Tibial nerve (tissue), 4 donors: Measurements from ENCODE around the gene APP. TPM values are rescaled to one million over a fixed set of nuclear protein-coding genes. Genes with fewer than 3 reads are reported as not detected.

Experiments
- DNase-seq, 2 donors: peaks; one replicate each; pipeline ENCODE4 v3.0.0-alpha.2; 2019; ENCODE audit warnings: low spot score in 2 of 2
- H3K27ac ChIP-seq, 4 donors: fragments of 200-600 bp; sonication (generic) in 3 of 4; one replicate each; pipeline ENCODE4 v1.5.1; 2017 to 2019; ENCODE audit warnings: mild to moderate bottlenecking in 1 of 4
- H3K27me3 ChIP-seq, 2 donors: fragments of 200-600 bp; sonication (generic) in 1 of 2; one replicate each; pipeline versions ENCODE4 v1.5.1 to v1.6.0; 2017 to 2019
- H3K36me3 ChIP-seq, 3 donors: fragments of 200-600 bp; sonication (generic); one replicate each; pipeline ENCODE4 v1.5.1; 2018 to 2019
- H3K4me1 ChIP-seq, 4 donors: fragments of 200-600 bp; sonication (generic) in 3 of 4; one replicate each; pipeline ENCODE4 v1.5.1; 2017 to 2019
- H3K4me3 ChIP-seq, 4 donors: fragments of 200-600 bp; sonication (generic) in 3 of 4; one replicate each; pipeline ENCODE4 v1.5.1; 2017 to 2019; ENCODE audit warnings: mild to moderate bottlenecking in 1 of 4, moderate library complexity in 1 of 4
- H3K9me3 ChIP-seq, 4 donors: fragments of 200-600 bp; sonication (generic) in 3 of 4; one replicate each; pipeline ENCODE4 v1.5.1; 2017 to 2019
- CTCF ChIP-seq, 5 experiments: fragments of 200-600 bp in 3 of 5; fragments of 450-650 bp in 2 of 5; sonication (generic) in 3 of 5; IDR thresholded peaks; one replicate each; pipeline ENCODE4 v1.5.1; 2016 to 2019; ENCODE audit warnings: antibody characterized with exemption in 5 of 5, mild to moderate bottlenecking in 3 of 5, moderate library complexity in 2 of 5
- EP300 ChIP-seq, 2 donors: sonication (generic); formaldehyde crosslinking; IDR thresholded peaks; one replicate each; pipeline ENCODE4 v1.6.1; 2017; ENCODE audit warnings: antibody characterized with exemption in 2 of 2, mild to moderate bottlenecking in 1 of 2
- POLR2A ChIP-seq, 2 donors: fragments of 450-650 bp; IDR thresholded peaks; one replicate each; pipeline ENCODE4 v1.6.1; 2017; ENCODE audit warnings: antibody characterized with exemption in 2 of 2, mild to moderate bottlenecking in 2 of 2, moderate library complexity in 2 of 2
- WGBS, 2 donors: methylation state at CpG; one replicate each; pipeline ENCODE4 v1.1.5; 2018; 5-methylcytosine and 5-hydroxymethylcytosine counted together
- total RNA-seq, 4 donors: library from RNA; depleted of rRNA; stranded (reverse); fragments of >200 nt; gene quantifications; one replicate each; pipeline ENCODE4 v1.1.0, GENCODE V29; 2016

APP gene
- total RNA-seq, 4 donors from 2014 or later = 271 to 327 (median 293) TPM

DNA sequence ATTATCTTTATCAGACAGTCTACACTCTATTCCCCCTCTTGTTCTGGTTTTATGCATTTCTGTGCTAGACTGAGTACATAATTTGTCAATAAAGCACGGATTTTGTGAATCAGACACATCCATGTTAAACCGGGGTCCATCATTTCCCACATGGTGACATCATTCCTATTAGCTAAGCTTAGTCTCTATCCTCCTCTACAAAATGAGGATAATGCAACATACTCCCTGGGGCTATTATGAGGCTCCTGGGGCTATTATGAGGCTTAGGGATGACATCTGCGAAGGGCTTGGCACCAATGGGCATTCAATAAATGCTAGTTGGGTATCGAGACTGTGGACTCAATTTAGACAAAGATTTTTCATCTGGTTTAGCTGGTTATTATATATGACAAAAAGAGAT lies 25.1 kb upstream of the APP start:
- H3K36me3 ChIP-seq = no peaks in the 10 kb centered on the region
- H3K4me3 ChIP-seq = no peak overlapping the region
- 80 to 95% methylated on average over 4 of the region's 4 CpGs for WGBS, 2 donors
- TF ChIP-seq CTCF (IDR thresholded peaks at IDR 0.05) (no peak), EP300 (IDR thresholded peaks at IDR 0.05) (no peak), POLR2A (IDR thresholded peaks at IDR 0.05) (no peak)
- H3K9me3 ChIP-seq = no peaks in the 10 kb centered on the region
- H3K4me1 ChIP-seq = peaks cover 0 to 4% (median 0%) of the 10 kb centered on the region in 4 donors
- H3K27me3 ChIP-seq = no peaks in the 10 kb centered on the region
- H3K27ac ChIP-seq = no peak overlapping the region
- DNase-seq = no peak

DNA sequence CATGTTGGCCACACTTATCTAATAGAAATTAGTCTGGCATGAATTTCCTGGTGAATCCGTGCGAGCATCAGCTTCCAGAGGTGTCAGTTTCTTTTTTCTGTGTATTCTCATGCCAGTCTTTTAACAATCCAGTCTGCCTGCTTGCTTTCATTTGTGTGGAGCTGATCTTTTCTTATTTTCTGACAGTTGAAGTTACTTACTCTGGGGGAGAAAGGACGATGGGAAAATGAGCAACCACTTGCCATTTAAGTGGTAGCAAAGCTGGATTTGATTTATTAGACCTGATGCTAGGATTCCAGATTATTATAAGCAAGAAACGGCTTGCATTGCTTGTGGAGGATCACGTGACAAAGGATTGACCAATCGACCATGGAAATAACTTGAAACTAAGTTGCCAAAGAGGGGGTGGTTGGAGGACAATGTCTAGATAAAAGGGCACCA lies 24.3 kb upstream of the APP start:
- H3K36me3 ChIP-seq = no peaks in the 10 kb centered on the region
- no peaks in the 10 kb centered on the region for H3K27me3 ChIP-seq
- H3K4me1 ChIP-seq = peaks cover 0 to 4% (median 0%) of the 10 kb centered on the region in 4 donors
- no peak for TF ChIP-seq POLR2A (IDR thresholded peaks at IDR 0.05)
- TF ChIP-seq CTCF (IDR thresholded peaks at IDR 0.05) = no peak
- TF ChIP-seq EP300 (IDR thresholded peaks at IDR 0.05) = no peak
- DNase-seq = no peak
- no peak overlapping the region for H3K4me3 ChIP-seq
- WGBS, 2 donors = 66 to 67% methylated on average over 6 of the region's 6 CpGs
- H3K9me3 ChIP-seq = no peaks in the 10 kb centered on the region
- H3K27ac ChIP-seq = no peak overlapping the region

- TF ChIP-seq CTCF (IDR thresholded peaks at IDR 0.05) (no peak), POLR2A (IDR thresholded peaks at IDR 0.05) (no peak), EP300 (IDR thresholded peaks at IDR 0.05) (no peak)
- H3K4me1 ChIP-seq = peaks cover 0 to 4% (median 0%) of the 10 kb centered on the region in 4 donors
- no peak for DNase-seq
- no peaks in the 10 kb centered on the region for H3K9me3 ChIP-seq
- H3K27me3 ChIP-seq = no peaks in the 10 kb centered on the region
- no peak overlapping the region for H3K4me3 ChIP-seq
- WGBS, 2 donors = 83 to 86% methylated on average over 3 of the region's 3 CpGs
- H3K36me3 ChIP-seq = no peaks in the 10 kb centered on the region
- no peak overlapping the region for H3K27ac ChIP-seq
Measured at GRCh38 chr21:26194326-26194725, 23.8 kb upstream of the APP start.

- Histone ChIP-seq H3K36me3 (no peaks in the 10 kb centered on the region), H3K4me1 (peaks cover 0 to 4% (median 0%) of the 10 kb centered on the region in 4 donors), H3K4me3 (no peak overlapping the region), H3K9me3 (no peaks in the 10 kb centered on the region), H3K27me3 (no peaks in the 10 kb centered on the region), H3K27ac (no peak overlapping the region)
- 90 to 93% methylated on average over 5 of the region's 5 CpGs for WGBS, 2 donors
- TF ChIP-seq POLR2A (IDR thresholded peaks at IDR 0.05) = no peak
- TF ChIP-seq EP300 (IDR thresholded peaks at IDR 0.05) = no peak
- TF ChIP-seq CTCF (IDR thresholded peaks at IDR 0.05) = no peak
- DNase-seq = no peak
Measured at GRCh38 chr21:26191609-26192008, 21.0 kb upstream of the APP start.

- H3K4me3 ChIP-seq = no peak overlapping the region
- 47 to 74% methylated on average over 5 of the region's 5 CpGs for WGBS, 2 donors
- H3K4me1 ChIP-seq = no peaks in the 10 kb centered on the region
Measured at GRCh38 chr21:26188422-26188821, 17.9 kb upstream of the APP start.

More at GRCh38 chr21:26188422-26188821, 17.9 kb upstream of the APP start:
- TF ChIP-seq EP300 (IDR thresholded peaks at IDR 0.05) (no peak), CTCF (IDR thresholded peaks at IDR 0.05) (no peak), POLR2A (IDR thresholded peaks at IDR 0.05) (no peak)
- Histone ChIP-seq H3K27ac (no peak overlapping the region), H3K36me3 (no peaks in the 10 kb centered on the region), H3K27me3 (no peaks in the 10 kb centered on the region), H3K9me3 (peaks cover 0 to 12% (median 0%) of the 10 kb centered on the region in 4 donors)
- no peak for DNase-seq
